AG09309 (cell line): ENCODE data around the gene EPHB1.

Source experiments
- DNase-seq: peaks from one replicate; pipeline ENCODE4 v3.0.0-alpha.2; 2010; ENCODE audit warnings: low read depth
- H3K4me3 ChIP-seq: 2 replicates; pipeline ENCODE4 v1.5.1; 2011; ENCODE audit warnings: mild to moderate bottlenecking, low read depth, low read length, moderate library complexity; ENCODE audit not compliant: control insufficient read depth
- CTCF ChIP-seq: IDR thresholded peaks from 2 replicates; pipeline ENCODE4 v1.5.1; 2011; ENCODE audit warnings: mild to moderate bottlenecking, low read depth, low read length, inconsistent platforms; ENCODE audit not compliant: insufficient read depth, control insufficient read depth; ENCODE audit errors: missing control alignments

EPHB1 gene

GRCh38 chr3:135192929-135193328, 397.9 kb downstream of the EPHB1 start:
- H3K4me3 ChIP-seq: no peak overlapping the region
- no peak for TF ChIP-seq CTCF
- DNase-seq: no peak

GRCh38 chr3:135197246-135197645, 402.2 kb downstream of the EPHB1 start:
- TF ChIP-seq CTCF: no peak
- DNase-seq: no peak
- no peak overlapping the region for H3K4me3 ChIP-seq

DNA sequence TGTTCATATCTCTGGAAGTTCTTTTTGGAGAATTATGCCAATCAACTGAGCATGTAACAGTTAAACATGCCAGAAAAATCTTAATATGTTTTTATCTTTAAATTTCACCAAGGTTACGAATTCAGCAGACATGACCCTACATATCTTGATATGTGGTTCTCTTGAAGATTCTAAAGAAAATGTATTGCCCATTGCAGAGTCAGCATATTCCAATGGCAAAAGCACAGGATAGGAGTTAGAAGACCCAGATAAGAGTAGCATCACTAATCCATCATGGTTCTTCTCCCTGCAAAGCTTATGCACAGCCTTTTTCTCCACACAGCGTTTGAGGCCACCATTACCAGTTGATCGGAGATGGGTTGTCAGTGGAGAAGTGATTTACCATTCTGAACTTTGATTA, 402.8 kb downstream of the EPHB1 start:
- no peak for TF ChIP-seq CTCF
- DNase-seq: no peak
- no peak overlapping the region for H3K4me3 ChIP-seq

DNA sequence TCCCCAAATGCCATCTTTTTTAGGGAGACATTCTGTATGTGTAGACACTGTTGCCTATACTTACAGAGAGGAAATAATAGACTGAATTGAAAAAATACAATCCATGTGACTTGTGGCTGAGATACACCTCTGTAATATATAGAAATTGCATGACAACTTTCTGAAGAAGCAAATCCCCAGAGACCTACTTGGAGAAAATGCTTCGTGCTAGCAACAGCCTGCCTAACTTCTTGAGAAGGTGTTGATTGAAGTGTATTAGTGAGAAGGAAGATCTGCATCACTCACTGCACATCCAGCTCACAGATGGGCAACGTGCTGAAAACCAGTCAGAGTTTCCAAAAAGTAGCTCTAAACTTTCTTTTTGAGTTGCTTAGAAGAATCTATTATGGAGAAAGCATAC, 404.1 kb downstream of the EPHB1 start:
- no peak for TF ChIP-seq CTCF
- no peak for DNase-seq
- H3K4me3 ChIP-seq: no peak overlapping the region

GRCh38 chr3:135203026-135203425, 408.0 kb downstream of the EPHB1 start:
- no peak for DNase-seq
- H3K4me3 ChIP-seq: no peak overlapping the region
- TF ChIP-seq CTCF: no peak

DNA sequence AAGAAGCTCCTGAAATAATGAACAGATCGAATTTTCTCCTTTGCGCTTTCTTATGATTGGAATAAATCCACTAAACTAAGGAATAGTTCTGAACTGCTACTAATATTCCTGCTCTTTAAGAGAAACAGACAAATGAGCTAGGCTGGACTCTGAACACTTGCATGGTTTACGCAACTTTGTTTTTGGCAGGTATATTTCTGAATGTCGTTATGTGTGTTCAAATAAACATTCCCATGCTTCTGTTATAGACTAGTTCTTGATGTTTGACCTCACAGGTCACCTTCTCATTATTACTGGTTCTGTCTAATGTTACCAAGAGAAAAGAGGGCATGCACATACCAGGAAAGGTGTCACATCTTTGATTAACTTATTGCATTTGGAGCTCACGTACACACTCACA, 418.2 kb downstream of the EPHB1 start:
- no peak for DNase-seq
- no peak overlapping the region for H3K4me3 ChIP-seq
- TF ChIP-seq CTCF: no peak

DNA sequence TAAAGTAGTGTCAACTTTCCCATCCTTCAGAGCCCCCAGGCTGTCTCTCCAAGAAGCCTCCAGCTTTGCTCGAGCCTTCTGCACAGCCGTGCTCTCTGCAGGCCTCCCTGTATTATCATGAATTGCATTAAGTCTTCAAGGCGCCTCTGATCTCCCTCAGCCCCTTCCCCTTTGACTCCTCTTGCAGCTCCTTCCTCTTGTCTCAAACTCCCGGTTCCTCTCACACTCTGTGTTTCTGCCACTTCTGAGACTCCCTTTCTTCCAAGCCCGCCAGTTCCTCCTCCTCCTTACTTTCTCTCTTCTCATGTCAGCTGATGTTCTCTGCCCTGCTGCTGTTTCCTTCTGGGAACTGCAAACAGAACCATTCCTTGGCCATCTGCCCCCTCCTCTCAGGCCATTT, 418.8 kb downstream of the EPHB1 start:
- H3K4me3 ChIP-seq: no peak overlapping the region
- no peak for DNase-seq
- TF ChIP-seq CTCF: no peak
